ENCODE data around the gene ZNF701.

DNA sequence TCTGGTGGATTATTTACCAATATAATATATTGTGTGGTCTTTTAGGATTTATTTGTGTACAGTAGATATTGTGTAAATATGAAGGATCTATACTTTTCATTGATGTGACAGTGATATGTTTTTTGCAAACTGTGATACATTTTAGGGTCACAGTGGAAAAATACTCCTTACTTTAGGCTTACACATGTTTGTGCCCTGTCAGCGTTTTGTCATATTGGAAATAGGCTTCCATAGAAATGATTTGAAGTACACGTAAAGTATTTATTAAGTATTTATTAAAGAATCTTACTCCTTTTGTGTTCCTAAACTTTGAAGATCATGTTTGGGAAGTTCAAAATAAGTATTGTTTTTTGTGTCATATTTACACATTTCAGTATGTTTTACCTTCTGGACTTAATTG is 37.6 kb upstream of the ZNF701 start:
- TF ChIP-seq, protein P1, sequence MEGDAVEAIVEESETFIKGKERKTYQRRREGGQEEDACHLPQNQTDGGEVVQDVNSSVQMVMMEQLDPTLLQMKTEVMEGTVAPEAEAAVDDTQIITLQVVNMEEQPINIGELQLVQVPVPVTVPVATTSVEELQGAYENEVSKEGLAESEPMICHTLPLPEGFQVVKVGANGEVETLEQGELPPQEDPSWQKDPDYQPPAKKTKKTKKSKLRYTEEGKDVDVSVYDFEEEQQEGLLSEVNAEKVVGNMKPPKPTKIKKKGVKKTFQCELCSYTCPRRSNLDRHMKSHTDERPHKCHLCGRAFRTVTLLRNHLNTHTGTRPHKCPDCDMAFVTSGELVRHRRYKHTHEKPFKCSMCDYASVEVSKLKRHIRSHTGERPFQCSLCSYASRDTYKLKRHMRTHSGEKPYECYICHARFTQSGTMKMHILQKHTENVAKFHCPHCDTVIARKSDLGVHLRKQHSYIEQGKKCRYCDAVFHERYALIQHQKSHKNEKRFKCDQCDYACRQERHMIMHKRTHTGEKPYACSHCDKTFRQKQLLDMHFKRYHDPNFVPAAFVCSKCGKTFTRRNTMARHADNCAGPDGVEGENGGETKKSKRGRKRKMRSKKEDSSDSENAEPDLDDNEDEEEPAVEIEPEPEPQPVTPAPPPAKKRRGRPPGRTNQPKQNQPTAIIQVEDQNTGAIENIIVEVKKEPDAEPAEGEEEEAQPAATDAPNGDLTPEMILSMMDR (conservative IDR thresholded peaks at IDR 0.05; ENCODE audit: low read depth, low read length), result no peak
- TF ChIP-seq EZH2 (IDR thresholded peaks at IDR 0.05; ENCODE audit: borderline replicate concordance, low read depth, low read length, poor library complexity, severe bottlenecking), result no peak

Data from A673 (cell line).